Umbilical cord (tissue), 2 donors: Measurements from ENCODE around the gene TEX54. TPM values are rescaled to one million over a fixed set of nuclear protein-coding genes. Genes with fewer than 3 reads are reported as not detected.
A peak's percentile ranks its signal among the peaks of the same experiment; 100 is the strongest.

Experiments used
- DNase-seq: peaks from one replicate; pipeline ENCODE4 v3.0.0-alpha.2; 2015; ENCODE audit warnings: low spot score
- total RNA-seq: library from RNA; depleted of rRNA; stranded (reverse); fragments of >200 nt; gene quantifications from one replicate; pipeline ENCODE4 v1.2.3, GENCODE V29; 2014; ENCODE audit warnings: low replicate concordance; ENCODE audit not compliant: insufficient read depth

TEX54 gene
- total RNA-seq, 1 donor from 2014 or later: not detected

GRCh38 chr11:62788991-62789390 lies 43.6 kb downstream of the TEX54 start:
- no peak for DNase-seq

- peak; percentile 99 for DNase-seq
Observed at GRCh38 chr11:62787005-62787759, 45.5 kb downstream of the TEX54 start, which contains the start of gene TMEM179B. Gene TMEM179B (plus strand): TSS chr11:62787402. CDS start chr11:62787432, 30 bp downstream.

DNA sequence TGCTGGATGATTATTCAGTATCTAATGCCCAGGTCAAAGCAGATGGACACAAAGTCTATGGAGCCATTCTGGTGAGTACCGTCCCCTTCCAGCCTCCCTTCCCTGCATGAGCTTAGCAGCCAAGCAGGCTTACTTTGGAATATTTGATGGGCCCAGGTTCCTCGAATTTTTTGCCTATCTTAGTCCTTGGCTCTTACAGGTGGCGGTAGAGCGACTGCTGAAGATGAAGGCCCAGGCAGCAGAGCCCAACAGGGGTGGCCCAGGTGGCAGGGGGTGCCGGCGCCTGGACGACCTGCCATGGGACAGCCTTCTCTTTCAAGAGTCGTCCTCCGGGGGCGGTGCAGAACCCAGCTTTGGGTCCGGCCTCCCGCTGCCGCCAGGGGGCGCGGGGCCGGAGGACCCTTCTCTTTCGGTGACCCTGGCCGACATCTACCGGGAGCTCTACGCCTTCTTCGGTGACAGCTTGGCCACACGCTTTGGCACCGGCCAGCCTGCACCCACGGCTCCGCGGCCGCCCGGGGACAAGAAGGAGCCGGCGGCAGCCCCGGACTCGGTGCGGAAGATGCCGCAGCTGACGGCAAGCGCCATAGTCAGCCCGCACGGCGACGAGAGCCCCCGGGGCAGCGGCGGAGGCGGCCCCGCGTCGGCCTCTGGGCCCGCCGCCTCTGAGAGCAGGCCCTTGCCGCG lies 46.2 kb downstream of the TEX54 start:
- peak; percentile 91 for DNase-seq

DNA sequence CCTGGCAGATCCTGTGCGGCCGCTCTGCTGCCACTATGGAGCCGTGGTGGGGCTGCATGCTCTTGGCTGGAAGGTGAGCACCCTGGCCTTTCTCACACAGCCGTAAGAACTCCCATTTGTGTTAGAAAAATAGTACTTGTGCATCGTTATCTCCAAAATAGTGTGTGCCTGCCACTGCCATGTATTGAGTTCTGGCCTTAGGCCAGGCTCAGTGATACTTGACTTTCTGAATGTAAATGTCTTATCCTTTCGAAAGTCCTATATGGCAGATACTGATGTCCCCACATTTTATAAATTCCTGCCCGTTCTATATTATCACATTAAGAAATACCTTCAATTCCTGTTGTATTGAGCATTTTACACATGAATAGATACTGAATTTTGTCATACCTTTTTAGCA lies 49.9 kb downstream of the TEX54 start:
- no peak for DNase-seq

Other genes starting within 250 kb of the TEX54 start
- gene TUT1, start 241.3 kb downstream of the TEX54 start, total RNA-seq: 2.4 TPM
- gene MTA2, start 231.0 kb downstream of the TEX54 start, total RNA-seq: 58.3 TPM
- 41.7 TPM for gene EML3, start 220.1 kb downstream of the TEX54 start, total RNA-seq
- 8.7 TPM for gene ROM1, start 219.6 kb downstream of the TEX54 start, total RNA-seq
- 7.9 TPM for gene B3GAT3, start 210.9 kb downstream of the TEX54 start, total RNA-seq
- gene GANAB, start 186.2 kb downstream of the TEX54 start, total RNA-seq: 96.8 TPM
- 11.3 TPM for gene INTS5, start 179.5 kb downstream of the TEX54 start, total RNA-seq
- gene C11orf98, start 167.6 kb downstream of the TEX54 start, total RNA-seq: 14.2 TPM
- gene CSKMT, start 167.5 kb downstream of the TEX54 start, total RNA-seq: 3.1 TPM
- 2.9 TPM for gene UQCC3, start 161.2 kb downstream of the TEX54 start, total RNA-seq
- 0.72 TPM for gene LBHD1, start 160.6 kb downstream of the TEX54 start, total RNA-seq
- 98.0 TPM for gene UBXN1, start 153.8 kb downstream of the TEX54 start, total RNA-seq
- gene LRRN4CL, start 143.3 kb downstream of the TEX54 start, total RNA-seq: 3.1 TPM
- gene BSCL2, start 125.4 kb downstream of the TEX54 start, total RNA-seq: 6.3 TPM
- gene GNG3, start 125.2 kb downstream of the TEX54 start, total RNA-seq: not detected
- gene HNRNPUL2, start 105.4 kb downstream of the TEX54 start, total RNA-seq: 13.5 TPM
- 27.0 TPM for gene TTC9C, start 104.4 kb downstream of the TEX54 start, total RNA-seq
- gene ZBTB3, start 78.7 kb downstream of the TEX54 start, total RNA-seq: 6.5 TPM
- gene POLR2G, start 71.3 kb downstream of the TEX54 start, total RNA-seq: 24.6 TPM
- gene TAF6L, start 61.4 kb downstream of the TEX54 start, total RNA-seq: 10.1 TPM
- 11.1 TPM for gene TMEM179B, start 45.4 kb downstream of the TEX54 start, total RNA-seq
- gene TMEM223, start 40.8 kb downstream of the TEX54 start, total RNA-seq: 33.5 TPM
- gene NXF1, start 27.4 kb downstream of the TEX54 start, total RNA-seq: 22.6 TPM
- gene STX5, start 790 bp downstream of the TEX54 start, total RNA-seq: 44.3 TPM
- 44.3 TPM for gene WDR74, start 6.7 kb upstream of the TEX54 start, total RNA-seq
- gene SLC3A2, start 48.1 kb upstream of the TEX54 start, total RNA-seq: 77.0 TPM
- 2.4 TPM for gene CHRM1, start 88.5 kb upstream of the TEX54 start, total RNA-seq
- not detected for gene SLC22A6, start 152.1 kb upstream of the TEX54 start, total RNA-seq
- gene SLC22A8, start 183.0 kb upstream of the TEX54 start, total RNA-seq: 0.72 TPM